Stromal cell of bone marrow (primary cell): ENCODE data around the gene TBC1D8.

Source experiments
- DNase-seq: peaks from one replicate; pipeline ENCODE4 v3.0.0-alpha.2; 2012; ENCODE audit warnings: low read depth

Gene TBC1D8

DNA sequence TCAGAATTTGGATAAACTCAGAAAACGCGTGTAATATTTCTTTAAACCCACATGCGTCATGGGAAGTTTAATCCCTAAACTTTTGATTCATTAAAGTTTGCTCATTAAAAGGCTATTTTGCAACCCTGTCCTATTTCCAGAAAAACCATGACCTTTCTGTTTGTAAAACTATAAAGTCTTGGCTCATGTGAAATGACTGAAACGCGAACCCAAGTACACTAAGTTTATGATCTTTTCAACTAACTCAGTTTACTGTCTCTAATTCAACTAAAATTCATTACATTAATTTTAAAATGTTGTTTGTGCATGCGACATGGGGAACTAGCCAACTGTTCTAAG, 153.0 kb downstream of the TBC1D8 start:
- no peak for DNase-seq

DNA sequence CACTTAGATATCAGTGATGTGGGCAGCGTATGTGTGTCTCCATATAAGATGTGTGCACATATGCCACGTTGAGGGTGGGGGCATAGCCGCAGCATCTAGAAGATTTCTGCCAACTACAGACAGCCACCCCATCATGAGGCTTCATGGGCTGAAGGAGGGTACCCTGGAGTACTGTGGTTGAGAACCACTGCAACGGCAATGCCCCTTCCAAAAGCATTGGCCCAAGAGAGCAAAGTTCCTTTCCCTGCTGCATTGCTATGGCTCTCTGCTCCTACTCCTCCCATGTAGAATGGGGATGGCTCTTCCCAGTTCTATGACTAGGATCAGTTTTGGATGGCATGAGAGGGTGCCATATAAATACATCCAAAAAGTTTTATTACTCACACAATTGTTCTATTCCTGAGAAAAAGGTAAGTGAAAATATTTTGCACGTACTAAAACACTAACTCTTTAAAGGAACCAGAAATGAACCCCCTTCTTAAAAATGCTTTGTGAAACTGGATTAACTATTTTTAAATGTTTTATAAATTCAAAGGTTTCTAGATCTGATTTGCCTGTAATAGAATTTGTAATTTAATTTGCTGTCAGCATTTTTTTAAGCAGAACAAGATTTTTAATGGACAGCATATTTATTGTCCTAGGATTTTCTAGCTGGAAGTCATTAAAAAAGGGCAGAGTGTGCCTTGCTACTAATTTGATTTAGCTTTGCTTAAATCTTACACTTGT, 153.5 kb downstream of the TBC1D8 start:
- no peak for DNase-seq

GRCh38 chr2:100995309-100996075, 155.7 kb downstream of the TBC1D8 start:
- no peak for DNase-seq

- no peak for DNase-seq
Observed at GRCh38 chr2:100993294-100993693, 157.9 kb downstream of the TBC1D8 start.

GRCh38 chr2:100992262-100992661, 158.9 kb downstream of the TBC1D8 start:
- no peak for DNase-seq

DNA sequence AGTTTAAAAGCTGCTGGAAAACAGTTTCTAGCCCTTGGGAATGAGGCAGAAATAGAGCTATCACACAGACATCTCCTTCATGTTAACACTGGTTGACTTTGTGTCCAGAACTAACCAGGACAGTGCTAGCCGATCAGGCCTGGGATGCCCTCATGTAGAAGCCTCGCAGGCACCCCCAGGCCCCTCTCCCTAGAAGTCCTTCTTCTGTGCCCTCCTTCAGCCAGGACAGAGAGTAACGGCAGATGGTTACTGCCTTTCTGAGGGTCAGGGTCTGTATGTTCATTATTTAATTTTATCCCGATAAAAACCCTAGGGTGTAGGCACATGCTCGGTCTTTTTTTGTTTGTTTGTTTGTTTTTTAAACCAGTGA, 159.8 kb downstream of the TBC1D8 start:
- no peak for DNase-seq

GRCh38 chr2:100990650-100991403, 160.4 kb downstream of the TBC1D8 start:
- DNase-seq: no peak

GRCh38 chr2:100990166-100990565, 161.0 kb downstream of the TBC1D8 start:
- DNase-seq: no peak

- DNase-seq: no peak
Observed at GRCh38 chr2:100989666-100990065, 161.5 kb downstream of the TBC1D8 start.

- DNase-seq: peak; percentile 58
Observed at GRCh38 chr2:100988630-100989417, 162.4 kb downstream of the TBC1D8 start.

DNA sequence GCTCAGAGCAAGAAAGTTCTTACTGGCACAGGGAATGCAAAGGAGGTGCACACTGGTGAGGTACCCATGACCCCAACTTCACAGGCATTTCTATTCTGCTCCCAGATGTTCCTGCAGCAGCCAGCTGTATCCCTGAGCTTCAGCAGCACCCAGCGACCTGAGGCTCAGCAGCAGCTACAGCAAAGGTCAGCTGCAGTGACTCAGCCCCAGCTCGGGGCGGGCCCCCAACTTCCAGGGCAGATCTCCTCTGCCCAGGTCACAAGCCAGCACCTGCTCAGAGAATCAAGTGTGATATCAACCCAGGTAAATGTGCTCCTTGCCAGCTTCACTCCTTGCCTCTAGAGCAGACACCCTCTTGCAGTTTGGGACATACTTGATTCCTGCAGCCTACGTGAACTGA, 163.2 kb downstream of the TBC1D8 start:
- DNase-seq: no peak

DNA sequence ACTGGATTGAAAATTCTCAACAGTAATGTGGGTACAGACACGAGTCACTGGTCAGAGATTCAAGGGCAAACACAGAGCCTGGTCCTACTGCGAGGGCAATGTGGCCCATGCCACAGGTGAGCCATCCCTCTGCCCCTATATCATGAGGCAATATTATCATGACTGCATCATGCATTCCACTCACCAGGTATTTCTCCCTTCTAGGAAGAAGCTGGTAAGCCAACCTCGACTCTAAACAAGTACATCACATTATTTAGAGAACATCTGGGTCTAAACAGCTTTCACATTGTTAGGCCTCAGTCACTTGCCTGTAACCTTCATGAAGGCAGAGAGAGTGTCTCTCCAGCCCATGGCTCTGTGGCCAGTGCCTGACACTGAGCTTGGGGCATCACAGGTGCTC, 163.6 kb downstream of the TBC1D8 start:
- DNase-seq: no peak

DNA sequence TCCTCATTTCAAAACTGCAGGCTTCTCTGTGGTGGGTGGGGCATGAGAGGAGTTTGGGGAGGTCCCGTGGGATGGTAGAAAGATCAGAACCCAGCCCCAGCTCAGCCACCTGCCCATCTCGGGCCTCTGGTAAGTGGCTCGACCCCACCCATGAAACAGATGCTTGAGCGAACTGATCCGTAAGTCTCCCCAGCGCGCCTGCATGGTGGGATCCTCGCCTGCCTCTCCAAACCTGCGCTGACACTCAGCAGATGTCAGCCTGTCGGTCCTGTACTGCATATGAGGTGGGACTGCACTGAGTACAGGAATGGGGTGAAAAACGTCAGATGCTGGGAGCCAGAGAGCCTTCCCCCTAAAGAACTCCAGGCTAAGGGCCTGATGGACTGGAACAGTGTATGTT, 165.0 kb downstream of the TBC1D8 start:
- DNase-seq: no peak

GRCh38 chr2:100984892-100985307, 166.3 kb downstream of the TBC1D8 start:
- DNase-seq: peak; percentile 27

GRCh38 chr2:100983684-100984310, 167.4 kb downstream of the TBC1D8 start:
- DNase-seq: no peak

DNA sequence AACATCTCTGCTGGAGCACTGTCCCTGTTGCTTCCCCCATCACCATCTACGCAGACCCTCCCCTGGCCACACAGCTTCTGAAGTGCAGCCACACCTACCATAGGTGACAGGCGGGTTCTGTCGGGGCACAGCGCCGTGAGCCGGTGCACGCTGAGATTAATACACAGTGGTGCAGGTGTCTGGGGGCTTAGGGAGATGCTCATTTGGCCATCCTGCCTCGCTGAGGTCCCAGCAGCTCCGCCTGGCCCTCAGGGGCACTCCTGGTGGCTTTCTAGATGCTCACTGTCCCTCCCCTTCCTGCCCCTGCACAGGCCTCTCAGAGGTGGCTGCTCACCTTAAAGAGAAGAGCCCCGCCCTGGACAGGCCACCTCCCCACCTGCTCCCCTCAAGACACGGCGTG, 168.0 kb downstream of the TBC1D8 start:
- DNase-seq: no peak

DNA sequence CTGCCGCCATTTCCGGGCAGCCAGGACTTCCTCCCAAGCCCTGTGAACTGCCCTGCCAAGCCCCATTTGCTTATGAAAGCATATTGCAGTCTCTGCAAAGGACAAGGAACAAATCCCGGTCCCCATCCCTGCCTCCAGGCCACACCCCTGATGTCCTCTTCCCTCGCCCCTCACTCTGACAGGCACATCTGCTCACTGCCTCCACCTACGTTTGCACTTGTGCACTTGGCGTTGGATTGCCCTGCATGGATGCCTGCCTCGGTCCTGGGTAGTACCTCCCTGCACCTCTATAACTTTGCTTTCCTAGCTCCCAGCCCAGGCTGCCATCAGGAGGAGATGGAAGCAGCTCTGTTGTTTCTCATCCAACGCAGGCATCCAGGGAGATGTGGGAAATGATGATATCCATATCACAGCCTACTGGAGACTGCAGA, 168.7 kb downstream of the TBC1D8 start:
- DNase-seq: no peak

DNA sequence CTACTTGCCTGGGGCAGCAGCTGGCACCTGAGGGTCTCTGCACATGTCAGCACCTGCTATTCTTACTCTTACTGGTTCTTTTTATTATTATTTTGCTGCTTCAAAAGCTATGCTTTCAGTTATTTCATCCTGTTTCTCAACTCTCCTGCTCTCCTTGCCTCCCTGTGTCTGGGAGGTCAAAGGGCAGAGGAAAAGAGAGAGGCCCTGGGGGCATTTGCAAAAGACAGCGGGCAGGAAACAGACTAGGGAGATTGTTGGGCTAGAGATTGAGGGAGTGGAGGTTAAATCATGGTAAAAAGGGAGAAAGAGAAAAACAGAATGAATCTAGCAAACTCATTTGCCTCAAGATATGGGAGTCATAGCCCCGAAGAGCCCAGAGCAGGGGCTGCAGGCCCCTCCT, 170.2 kb downstream of the TBC1D8 start:
- no peak for DNase-seq

- no peak for DNase-seq
Observed at GRCh38 chr2:100980046-100980445, 171.1 kb downstream of the TBC1D8 start.

GRCh38 chr2:100978582-100979191, 172.5 kb downstream of the TBC1D8 start:
- DNase-seq: no peak

GRCh38 chr2:100977511-100977910, 173.7 kb downstream of the TBC1D8 start:
- DNase-seq: no peak
